ENCODE data around the gene DHRS7. TPM values are rescaled to one million over a fixed set of nuclear protein-coding genes. Genes with fewer than 3 reads are reported as not detected.

DHRS7 gene
- total and polyA plus RNA-seq, 2 experiments from 2014 or later: 39.3 to 39.4 TPM

GRCh38 chr14:60160422-60160821, 4.8 kb downstream of the DHRS7 start (continued):
- TF ChIP-seq ZNF462 (CRISPR knock-in tag; IDR thresholded peaks at IDR 0.05): no peak

GRCh38 chr14:60154671-60155070, 10.5 kb downstream of the DHRS7 start:
- Mint-ChIP-seq H3K4me3 (no peak overlapping the region), H3K27me3 (ENCODE audit: insufficient read depth, low read depth, poor library complexity) (no peaks in the 10 kb centered on the region), H3K9me3 (no peaks in the 10 kb centered on the region), H3K4me1 (peaks cover 5% of the 10 kb centered on the region; the same call in 2 of the 3 replicates), H3K27ac (no peak overlapping the region), H3K36me3 (ENCODE audit: low read depth) (peaks cover 15% of the 10 kb centered on the region; the same call in 2 of the 3 replicates)
- no peak for DNase-seq (ENCODE audit: low spot score)
- Histone ChIP-seq H3K9me2 (ENCODE audit: insufficient read depth) (no peaks in the 10 kb centered on the region; the same call in 1 of the 2 replicates), H3K27me3 (ENCODE audit: insufficient read depth) (no peaks in the 10 kb centered on the region), H3K4me3 (no peak overlapping the region), H3F3A (replicated peaks; ENCODE audit: low read depth) (no peaks in the 10 kb centered on the region), H3K79me2 (replicated peaks; ENCODE audit: insufficient read depth) (no peaks in the 10 kb centered on the region), H3K4me2 (no peak overlapping the region), H4K20me1 (replicated peaks; ENCODE audit: insufficient read depth) (0 out of 2 replicates have a peak, but pooled peaks cover 3% of the 10 kb centered on the region), H2AFZ (no peak overlapping the region), H3K4me1 (ENCODE audit: insufficient read depth) (peaks cover 4% of the 10 kb centered on the region; the same call in 1 of the 2 replicates), H3K27ac (ENCODE audit: low read depth) (no peak overlapping the region), H3K36me3 (ENCODE audit: insufficient read depth) (no peaks in the 10 kb centered on the region)
- no peak for ATAC-seq
- TF ChIP-seq ETS1 (IDR thresholded peaks at IDR 0.05): no peak
- TF ChIP-seq EZH2phosphoT487 (IDR thresholded peaks at IDR 0.05; ENCODE audit: unreplicated experiment): no peak
- no peak for TF ChIP-seq REST (IDR thresholded peaks at IDR 0.05; ENCODE audit: unreplicated experiment)
- TF ChIP-seq JUNB (IDR thresholded peaks at IDR 0.05; ENCODE audit: unreplicated experiment): no peak
- TF ChIP-seq NANOG (IDR thresholded peaks at IDR 0.05; ENCODE audit: borderline replicate concordance): no peak
